Measurements from ENCODE around the gene TSPAN31.

The TSPAN31 gene

GRCh38 chr12:57722716-57723629 is 21.9 kb upstream of the TSPAN31 start:
- no peak for DNase-seq

- no peak for DNase-seq
These were observed 21.2 kb upstream of the TSPAN31 start for GRCh38 chr12:57723630-57723962.

- no peak for DNase-seq
These were observed 20.6 kb upstream of the TSPAN31 start for GRCh38 chr12:57724003-57724935.

DNA sequence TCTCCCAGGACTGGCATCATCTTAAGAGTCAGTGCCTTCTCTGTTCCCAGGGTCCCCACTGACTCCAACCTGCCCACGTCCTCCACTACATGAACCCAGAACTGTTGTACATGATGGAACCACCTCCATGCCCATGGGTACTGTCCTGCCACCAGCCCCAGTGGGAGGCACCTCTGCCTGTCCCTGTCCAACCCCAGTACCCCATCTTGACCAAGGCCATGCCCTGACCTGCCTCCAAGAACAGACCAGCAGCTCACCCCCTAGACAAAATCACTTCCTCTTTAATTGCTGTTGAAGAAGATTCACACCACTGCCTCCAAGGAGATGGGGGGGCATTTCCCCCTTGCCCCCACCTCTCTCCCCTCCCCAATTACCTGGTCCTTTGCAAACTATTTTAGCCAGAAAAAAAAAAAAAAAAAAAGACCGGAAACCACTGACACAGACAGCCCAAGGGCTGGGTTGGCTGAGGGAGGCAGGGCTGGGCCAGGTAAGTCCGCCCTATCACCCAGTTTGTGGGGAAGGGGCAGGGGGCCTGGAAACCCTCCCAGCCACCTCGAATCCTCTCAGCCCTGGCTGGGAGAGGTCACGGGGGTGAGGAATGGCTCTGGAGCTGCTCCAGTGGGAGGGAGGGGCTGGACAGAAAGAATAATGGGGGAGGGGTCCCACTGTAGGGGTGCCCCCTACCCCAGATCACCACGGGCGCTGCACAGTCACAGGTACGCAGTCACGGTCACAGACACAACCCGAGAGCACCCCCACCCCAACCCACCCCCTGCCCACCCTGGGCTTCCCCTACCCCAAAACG is 19.7 kb upstream of the TSPAN31 start:
- DNase-seq, result no peak

- no peak for DNase-seq
These were observed 19.0 kb upstream of the TSPAN31 start for GRCh38 chr12:57725851-57726150.

GRCh38 chr12:57726151-57726883 is 18.5 kb upstream of the TSPAN31 start:
- no peak for DNase-seq

GRCh38 chr12:57726884-57727757 is 17.7 kb upstream of the TSPAN31 start:
- DNase-seq, result no peak

DNA sequence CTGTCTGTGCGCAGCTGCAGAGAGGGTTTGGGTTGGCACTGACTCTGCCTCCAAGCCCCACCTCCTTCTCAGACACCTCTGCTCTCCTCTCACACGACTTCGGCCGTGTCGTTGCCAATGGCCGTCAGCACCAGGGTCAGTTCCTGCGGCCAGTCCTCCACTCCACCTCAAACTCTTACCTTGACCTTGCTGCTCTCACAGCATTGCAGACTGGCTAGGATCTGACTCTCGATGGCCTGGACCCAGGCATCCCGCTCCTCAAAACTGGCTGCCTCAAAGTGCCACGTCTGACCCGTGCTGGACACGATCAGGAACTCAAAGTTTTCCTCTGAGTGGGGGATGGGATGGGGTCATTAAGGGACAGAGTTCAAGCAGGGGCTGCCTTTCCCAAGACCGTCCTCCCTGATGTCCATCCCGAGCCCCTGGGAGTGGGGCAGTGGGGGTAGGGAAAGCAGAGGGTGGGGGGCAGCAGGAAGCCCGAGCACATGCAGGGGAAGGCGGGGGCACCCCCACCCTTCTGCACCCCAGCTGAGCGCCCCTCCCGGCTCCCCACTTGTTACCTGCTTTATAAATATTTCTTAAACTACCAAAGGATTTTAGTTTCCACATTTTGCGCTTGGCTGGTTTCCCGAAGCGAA is 17.0 kb upstream of the TSPAN31 start:
- no peak for DNase-seq

DNA sequence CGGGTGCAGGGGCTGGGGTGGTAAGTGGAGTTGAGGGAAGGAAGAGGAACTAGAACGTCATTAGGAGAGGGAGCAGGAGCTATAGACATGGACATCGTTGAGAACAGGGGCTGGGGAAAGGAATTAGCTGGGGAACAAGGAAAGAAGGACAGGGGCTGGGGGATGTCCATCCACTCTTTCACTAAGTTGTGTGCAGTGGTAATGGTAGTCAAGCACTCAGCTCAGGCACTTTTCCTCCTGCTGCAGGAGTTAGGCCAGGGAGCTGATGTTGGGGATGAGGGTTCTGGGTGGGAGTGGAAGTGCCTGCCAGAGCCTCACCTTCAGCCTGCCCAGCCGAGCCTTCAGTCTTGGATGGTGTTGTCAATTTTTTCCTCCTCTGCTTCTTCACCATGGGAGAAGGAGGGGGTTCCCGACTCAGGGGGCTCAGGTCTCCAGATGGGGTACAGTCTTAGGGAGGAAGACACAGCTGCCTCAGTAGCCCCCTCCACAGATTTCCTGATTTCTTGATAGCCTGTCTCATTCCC is 15.5 kb upstream of the TSPAN31 start:
- no peak for DNase-seq

DNA sequence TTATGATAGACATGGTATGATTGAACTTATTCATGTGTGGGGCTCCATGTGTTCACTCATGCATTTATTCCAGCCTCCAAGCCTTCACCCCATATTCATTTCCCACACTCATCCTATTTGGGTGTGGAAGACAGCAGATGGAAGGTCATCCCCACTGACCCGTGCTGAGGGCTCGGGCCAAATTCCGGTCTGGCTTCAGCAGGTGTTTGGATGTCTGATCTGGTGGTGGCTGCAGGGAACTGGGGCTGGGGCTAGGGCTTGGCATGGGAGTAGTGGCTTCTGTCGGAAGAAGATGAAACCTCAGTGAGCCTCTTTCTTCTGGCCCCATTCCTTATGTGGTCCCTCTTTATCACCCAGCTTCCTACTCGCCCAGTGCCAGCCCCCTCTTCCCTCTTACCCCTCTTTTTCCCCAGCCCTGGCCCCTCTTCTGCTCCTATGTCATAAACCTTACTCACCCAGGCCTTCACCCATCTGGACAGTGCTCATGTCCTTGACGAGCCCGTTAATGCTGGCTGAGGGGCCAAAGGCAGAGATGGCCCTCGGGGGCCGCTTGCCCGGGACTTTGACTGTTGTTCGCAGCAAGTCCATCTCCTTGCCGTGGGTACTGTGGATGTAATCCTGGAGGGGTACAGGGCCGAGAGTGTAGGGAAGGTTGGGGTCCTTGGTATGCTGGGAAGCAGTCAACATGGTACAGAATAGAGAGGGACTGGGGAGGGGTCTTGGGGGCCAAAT is 14.3 kb upstream of the TSPAN31 start:
- DNase-seq, result no peak

DNA sequence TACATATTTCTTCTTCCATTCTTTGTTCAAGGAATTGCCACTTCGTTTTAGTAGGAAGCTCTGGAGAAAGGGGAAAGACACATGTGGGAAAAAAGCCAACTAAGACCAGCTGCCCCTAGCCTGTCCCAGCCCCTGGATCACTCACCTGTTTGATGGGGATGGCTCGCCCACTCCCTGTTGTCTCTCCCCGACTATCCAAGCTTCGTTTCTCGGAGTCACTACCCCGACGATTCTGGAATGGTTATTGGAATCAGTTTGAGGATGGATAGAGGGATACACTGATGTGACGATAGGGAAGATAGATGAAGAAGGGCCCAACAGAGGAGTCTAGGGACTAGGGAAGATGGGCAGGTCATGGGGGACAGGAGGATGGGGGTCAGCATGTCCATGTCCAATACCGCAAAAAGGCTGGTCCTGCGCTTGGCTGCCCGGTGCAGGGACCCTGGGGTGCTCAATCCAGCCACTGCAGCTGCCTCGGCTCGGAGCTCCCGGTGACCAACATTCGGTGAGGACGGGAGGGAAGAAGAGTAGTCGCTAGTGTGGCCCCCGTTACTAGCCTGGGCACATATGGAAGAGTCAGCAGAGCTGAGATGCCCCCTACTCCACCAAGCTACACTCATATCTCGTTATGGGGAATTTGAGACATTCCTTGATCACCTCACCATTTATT is 13.3 kb upstream of the TSPAN31 start:
- DNase-seq, result no peak

DNA sequence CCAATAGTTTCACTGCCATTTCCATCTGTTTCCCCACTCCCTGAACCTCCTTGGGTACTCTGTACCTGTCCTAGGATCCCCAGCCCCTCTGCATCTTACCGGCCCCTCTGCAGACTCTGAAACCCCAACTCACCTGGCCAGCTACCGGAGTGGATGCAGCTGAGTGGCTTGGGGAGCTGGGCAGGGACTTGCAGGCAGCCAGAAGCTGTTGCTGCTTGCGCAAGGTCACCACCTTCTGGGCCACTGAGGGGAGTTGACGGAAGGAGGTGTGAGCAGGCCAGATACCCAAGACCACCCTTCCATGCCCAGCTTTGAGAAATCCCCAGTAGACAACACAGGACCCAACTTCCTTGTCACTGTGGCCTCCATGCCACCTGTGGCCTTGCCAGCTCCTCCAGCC is 12.6 kb upstream of the TSPAN31 start:
- DNase-seq, result no peak

GRCh38 chr12:57732726-57733593 is 11.9 kb upstream of the TSPAN31 start:
- no peak for DNase-seq

- DNase-seq, result no peak
These were observed 10.9 kb upstream of the TSPAN31 start for GRCh38 chr12:57733928-57734327.

- DNase-seq, result no peak
These were observed 10.2 kb upstream of the TSPAN31 start for GRCh38 chr12:57734591-57734990.

DNA sequence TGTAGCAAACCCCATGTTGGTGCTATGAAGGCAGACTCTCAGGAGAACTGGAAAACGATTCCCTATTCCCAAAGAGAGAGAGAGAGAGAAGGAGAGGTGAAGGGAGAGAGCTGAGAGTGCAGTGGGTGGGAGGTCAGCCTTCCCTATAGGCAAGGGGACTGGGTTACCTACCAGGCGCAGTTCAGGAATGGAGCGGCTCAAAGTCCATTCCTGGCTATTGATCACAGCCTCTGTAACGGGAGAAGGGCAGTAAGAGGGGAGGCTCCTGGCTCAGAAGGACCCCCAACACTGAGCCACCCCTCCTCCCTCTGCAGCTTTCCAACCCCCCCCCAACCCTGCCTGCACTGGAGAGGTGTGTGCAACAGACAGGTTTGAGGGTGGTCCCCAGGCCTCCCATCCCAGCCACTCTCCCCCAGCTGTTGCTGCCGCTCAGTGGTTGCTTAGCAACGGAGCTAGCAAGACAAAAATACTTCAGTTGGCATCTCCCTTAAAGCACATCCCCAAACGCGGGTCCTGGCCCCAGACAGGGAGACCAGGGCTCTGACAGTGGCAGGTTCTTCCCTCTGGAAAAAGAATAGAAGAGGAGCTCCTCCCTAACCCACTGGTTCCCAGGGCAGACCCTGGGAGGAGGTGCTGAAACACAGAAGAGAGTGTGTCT is 9.5 kb upstream of the TSPAN31 start:
- no peak for DNase-seq

DNA sequence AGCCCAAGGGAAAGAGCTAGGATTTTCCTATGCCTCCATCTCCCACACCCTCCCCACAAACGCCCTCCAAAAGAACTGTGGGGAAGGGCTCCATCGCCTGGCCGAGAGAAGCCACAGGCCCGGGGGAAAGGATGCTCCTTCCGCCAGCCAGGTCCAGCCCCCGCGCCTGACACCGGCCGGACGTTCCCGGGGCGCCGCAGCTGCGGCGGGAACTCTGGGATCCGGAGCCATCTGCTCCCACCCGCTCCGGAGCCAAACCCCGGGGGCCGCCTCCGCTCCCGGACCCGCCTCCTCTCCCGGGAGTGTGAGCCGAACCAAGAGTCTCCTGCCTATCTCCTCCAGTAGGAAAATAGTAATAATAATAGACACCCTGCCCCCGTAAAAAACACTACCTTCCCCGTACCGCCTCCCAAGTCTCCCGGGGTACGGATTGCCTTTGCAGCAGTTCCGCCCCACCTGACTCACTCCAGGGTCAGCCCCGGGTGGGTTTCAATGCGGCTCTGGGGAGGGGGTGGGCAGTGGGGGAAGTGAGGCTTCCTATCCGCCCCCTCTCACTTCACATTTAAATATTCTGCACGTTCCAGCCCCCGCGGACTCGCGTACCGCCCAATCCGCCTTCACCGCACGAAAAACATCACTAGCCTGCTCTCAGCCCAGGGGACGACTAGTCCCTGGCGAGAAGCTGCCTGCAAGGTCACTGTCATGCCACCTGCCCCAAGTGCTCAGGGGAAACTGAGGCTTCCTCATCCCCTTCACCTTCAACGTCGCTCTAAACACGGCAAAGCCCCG is 8.7 kb upstream of the TSPAN31 start:
- no peak for DNase-seq

Data from stimulated activated CD4-positive, alpha-beta T cell treated with anti-CD3 and anti-CD28 coated beads, Interleukin-4, amount 100 ng/mL, for 24 hours (primary cell).